ENCODE results near the gene RAB11FIP2. TPM values are rescaled to one million over a fixed set of nuclear protein-coding genes. Genes with fewer than 3 reads are reported as not detected.

The RAB11FIP2 gene
- polyA plus RNA-seq, 1 of the 3 experiments (the other 2 are of a cell fraction) = 3.0 TPM

DNA sequence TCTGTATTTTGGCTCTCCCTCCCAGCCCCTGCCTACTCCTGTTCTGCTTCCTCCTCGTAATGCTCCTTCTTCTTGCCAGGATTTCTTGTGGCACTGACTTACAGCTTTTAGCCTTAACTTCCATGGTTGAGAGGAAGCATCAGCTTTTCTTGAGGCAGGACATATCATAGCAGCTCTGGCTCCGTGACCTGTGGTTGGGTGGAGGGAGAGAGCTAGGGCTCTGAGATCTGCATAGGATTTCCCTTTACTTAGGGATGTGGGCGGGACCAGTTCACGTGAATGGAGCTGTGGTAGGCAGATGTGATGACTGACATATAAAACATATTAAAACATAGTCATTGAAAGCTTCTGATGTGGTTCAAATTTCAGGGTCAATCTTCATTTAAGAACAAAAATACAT lies 10.6 kb upstream of the RAB11FIP2 start (continued):
- no peak for TF ChIP-seq NRF1 (IDR thresholded peaks at IDR 0.05; ENCODE audit: low read depth, low read length)
- TF ChIP-seq, protein P1, sequence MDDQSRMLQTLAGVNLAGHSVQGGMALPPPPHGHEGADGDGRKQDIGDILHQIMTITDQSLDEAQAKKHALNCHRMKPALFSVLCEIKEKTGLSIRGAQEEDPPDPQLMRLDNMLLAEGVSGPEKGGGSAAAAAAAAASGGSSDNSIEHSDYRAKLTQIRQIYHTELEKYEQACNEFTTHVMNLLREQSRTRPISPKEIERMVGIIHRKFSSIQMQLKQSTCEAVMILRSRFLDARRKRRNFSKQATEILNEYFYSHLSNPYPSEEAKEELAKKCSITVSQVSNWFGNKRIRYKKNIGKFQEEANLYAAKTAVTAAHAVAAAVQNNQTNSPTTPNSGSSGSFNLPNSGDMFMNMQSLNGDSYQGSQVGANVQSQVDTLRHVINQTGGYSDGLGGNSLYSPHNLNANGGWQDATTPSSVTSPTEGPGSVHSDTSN (IDR thresholded peaks at IDR 0.05) = no peak
- TF ChIP-seq JUND (IDR thresholded peaks at IDR 0.05) = no peak
- no peak for TF ChIP-seq NFIC (IDR thresholded peaks at IDR 0.05; ENCODE audit: borderline replicate concordance)

DNA sequence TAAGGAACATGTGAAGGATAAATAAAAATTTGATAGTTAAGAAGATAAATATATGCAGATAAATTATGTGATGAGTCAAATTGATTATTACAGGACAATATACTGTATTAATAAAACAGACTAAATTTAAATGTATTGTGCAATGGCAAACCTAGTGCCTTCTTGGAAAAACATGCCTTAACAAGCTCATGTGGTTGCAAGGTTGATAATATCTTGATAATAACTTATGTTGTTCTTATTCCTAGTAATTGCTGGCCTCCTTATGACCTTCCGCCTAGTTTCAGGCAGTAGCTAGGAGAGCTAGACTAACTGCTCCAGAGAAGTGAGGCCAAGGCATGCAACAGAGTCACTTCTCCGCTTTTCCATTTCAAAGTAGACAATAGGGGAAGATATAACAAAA lies 7.6 kb upstream of the RAB11FIP2 start:
- DNase-seq = no peak
- no peaks in the 10 kb centered on the region; a peak in 1 of 4 replicates for H3K4me1 ChIP-seq (ENCODE audit: control insufficient read depth in 1 of 2, insufficient read depth in 2 of 2, low read depth in 1 of 2, low read length in 1 of 2)
- no peak overlapping the region for H3K4me2 ChIP-seq
- H3K9ac ChIP-seq = no peak overlapping the region
- no peaks in the 10 kb centered on the region for H3F3A ChIP-seq (replicated peaks; ENCODE audit: insufficient read depth)
- peaks cover 0 to 3% of the 10 kb centered on the region in 2 experiments for H3K36me3 ChIP-seq (replicated peaks in 1 of 2; ENCODE audit: control insufficient read depth in 1 of 2, insufficient read depth in 2 of 2, low read length in 1 of 2)
- H3K27ac ChIP-seq (ENCODE audit: low read depth in 2 of 2, low read length in 1 of 2) = no peak overlapping the region
- no peak overlapping the region for H3K4me3 ChIP-seq (ENCODE audit: low read depth in 2 of 2, low read length in 1 of 2)
- ChIA-PET POLR2A (no interaction called here), CTCF (no interaction called here)
- no peaks in the 10 kb centered on the region for H4K20me1 ChIP-seq (ENCODE audit: insufficient read depth)
- no peak overlapping the region for H2AFZ ChIP-seq (ENCODE audit: low read depth)
- H3K27me3 ChIP-seq (ENCODE audit: insufficient read depth) = no peaks in the 10 kb centered on the region
- WGBS (ENCODE audit: low lambda C conversion rate) = 83% methylated on average over 2 of the region's 2 CpGs
- TF ChIP-seq, protein P2, sequence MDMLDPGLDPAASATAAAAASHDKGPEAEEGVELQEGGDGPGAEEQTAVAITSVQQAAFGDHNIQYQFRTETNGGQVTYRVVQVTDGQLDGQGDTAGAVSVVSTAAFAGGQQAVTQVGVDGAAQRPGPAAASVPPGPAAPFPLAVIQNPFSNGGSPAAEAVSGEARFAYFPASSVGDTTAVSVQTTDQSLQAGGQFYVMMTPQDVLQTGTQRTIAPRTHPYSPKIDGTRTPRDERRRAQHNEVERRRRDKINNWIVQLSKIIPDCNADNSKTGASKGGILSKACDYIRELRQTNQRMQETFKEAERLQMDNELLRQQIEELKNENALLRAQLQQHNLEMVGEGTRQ (IDR thresholded peaks at IDR 0.05; ENCODE audit: borderline replicate concordance, low read depth, low read length) = no peak
- TF ChIP-seq TEAD4 (IDR thresholded peaks at IDR 0.05; ENCODE audit: borderline replicate concordance, insufficient read depth) (no peak), MEF2A (IDR thresholded peaks at IDR 0.05; ENCODE audit: borderline replicate concordance, low read depth) (no peak), TAF1 (IDR thresholded peaks at IDR 0.05; ENCODE audit: borderline replicate concordance, low read depth, low read length) (no peak), SIN3A (IDR thresholded peaks at IDR 0.05; ENCODE audit: borderline replicate concordance, low read depth, low read length) (no peak), RCOR1 (IDR thresholded peaks at IDR 0.05; ENCODE audit: low read length) (no peak), EP300 (IDR thresholded peaks at IDR 0.05; ENCODE audit: borderline replicate concordance in 1 of 2, low read depth in 1 of 2, low read length in 1 of 2) (no peak)
- TF ChIP-seq, protein P3, sequence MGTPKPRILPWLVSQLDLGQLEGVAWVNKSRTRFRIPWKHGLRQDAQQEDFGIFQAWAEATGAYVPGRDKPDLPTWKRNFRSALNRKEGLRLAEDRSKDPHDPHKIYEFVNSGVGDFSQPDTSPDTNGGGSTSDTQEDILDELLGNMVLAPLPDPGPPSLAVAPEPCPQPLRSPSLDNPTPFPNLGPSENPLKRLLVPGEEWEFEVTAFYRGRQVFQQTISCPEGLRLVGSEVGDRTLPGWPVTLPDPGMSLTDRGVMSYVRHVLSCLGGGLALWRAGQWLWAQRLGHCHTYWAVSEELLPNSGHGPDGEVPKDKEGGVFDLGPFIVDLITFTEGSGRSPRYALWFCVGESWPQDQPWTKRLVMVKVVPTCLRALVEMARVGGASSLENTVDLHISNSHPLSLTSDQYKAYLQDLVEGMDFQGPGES (IDR thresholded peaks at IDR 0.05; ENCODE audit: low read depth, low read length) = no peak
- TF ChIP-seq, protein P1 (IDR thresholded peaks at IDR 0.05) = no peak
- TF ChIP-seq, protein P4, sequence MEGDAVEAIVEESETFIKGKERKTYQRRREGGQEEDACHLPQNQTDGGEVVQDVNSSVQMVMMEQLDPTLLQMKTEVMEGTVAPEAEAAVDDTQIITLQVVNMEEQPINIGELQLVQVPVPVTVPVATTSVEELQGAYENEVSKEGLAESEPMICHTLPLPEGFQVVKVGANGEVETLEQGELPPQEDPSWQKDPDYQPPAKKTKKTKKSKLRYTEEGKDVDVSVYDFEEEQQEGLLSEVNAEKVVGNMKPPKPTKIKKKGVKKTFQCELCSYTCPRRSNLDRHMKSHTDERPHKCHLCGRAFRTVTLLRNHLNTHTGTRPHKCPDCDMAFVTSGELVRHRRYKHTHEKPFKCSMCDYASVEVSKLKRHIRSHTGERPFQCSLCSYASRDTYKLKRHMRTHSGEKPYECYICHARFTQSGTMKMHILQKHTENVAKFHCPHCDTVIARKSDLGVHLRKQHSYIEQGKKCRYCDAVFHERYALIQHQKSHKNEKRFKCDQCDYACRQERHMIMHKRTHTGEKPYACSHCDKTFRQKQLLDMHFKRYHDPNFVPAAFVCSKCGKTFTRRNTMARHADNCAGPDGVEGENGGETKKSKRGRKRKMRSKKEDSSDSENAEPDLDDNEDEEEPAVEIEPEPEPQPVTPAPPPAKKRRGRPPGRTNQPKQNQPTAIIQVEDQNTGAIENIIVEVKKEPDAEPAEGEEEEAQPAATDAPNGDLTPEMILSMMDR (IDR thresholded peaks at IDR 0.05) = no peak
- no peaks in the 10 kb centered on the region for H3K9me2 ChIP-seq
- H3K79me2 ChIP-seq (ENCODE audit: insufficient read depth) = no peaks in the 10 kb centered on the region
- H3K9me3 ChIP-seq = no peaks in the 10 kb centered on the region
